ENCODE measurements around the gene PRSS8.
A peak's percentile ranks its signal among the peaks of the same experiment; 100 is the strongest.
"Not testable (repeated sequence)": the region's sequence is repeated elsewhere in the genome, so short reads cannot be mapped to it uniquely, and the experiment has no call there.

PRSS8 gene

GRCh38 chr16:31135535-31136286 lies at the start of gene PRSS8:
TSS of gene PRSS8 (minus strand) at chr16:31135727. CDS start at chr16:31135498, 229 bp downstream.
- TF ChIP-seq POLR2A (IDR thresholded peaks at IDR 0.05; ENCODE audit: low read depth, low read length), result no peak
- FAIRE-seq (no peak), DNase-seq (ENCODE audit: insufficient read length, low spot score) (no peak)

GRCh38 chr16:31184888-31185287 lies 49.4 kb upstream of the PRSS8 start:
- no peak for DNase-seq (ENCODE audit: insufficient read length, low spot score)
- TF ChIP-seq POLR2A (IDR thresholded peaks at IDR 0.05; ENCODE audit: low read depth, low read length), result no peak

GRCh38 chr16:31183432-31184428 lies 48.2 kb upstream of the PRSS8 start:
- DNase-seq (ENCODE audit: insufficient read length, low spot score), result no peak
- TF ChIP-seq POLR2A (IDR thresholded peaks at IDR 0.05; ENCODE audit: low read depth, low read length), result no peak
- FAIRE-seq, result no peak

More at GRCh38 chr16:31184888-31185287, 49.4 kb upstream of the PRSS8 start:
- FAIRE-seq, result no peak

GRCh38 chr16:31182391-31182790 lies 46.9 kb upstream of the PRSS8 start:
- DNase-seq (ENCODE audit: insufficient read length, low spot score), result no peak
- FAIRE-seq, result no peak
- TF ChIP-seq POLR2A (IDR thresholded peaks at IDR 0.05; ENCODE audit: low read depth, low read length), result no peak

- FAIRE-seq, result no peak
- no peak for TF ChIP-seq POLR2A (IDR thresholded peaks at IDR 0.05; ENCODE audit: low read depth, low read length)
- DNase-seq (ENCODE audit: insufficient read length, low spot score), result no peak
Observed at GRCh38 chr16:31181102-31181830, 45.7 kb upstream of the PRSS8 start.

GRCh38 chr16:31179747-31180459 lies 44.4 kb upstream of the PRSS8 start, which contains the start of gene FUS:
TSS of gene FUS (plus strand) at chr16:31180139. CDS start at chr16:31180215, 76 bp downstream.
- TF ChIP-seq POLR2A (IDR thresholded peaks at IDR 0.05; ENCODE audit: low read depth, low read length), result peak; percentile 100
- no peak for FAIRE-seq
- peak; percentile 93 for DNase-seq (ENCODE audit: insufficient read length, low spot score)

- FAIRE-seq (no peak), DNase-seq (ENCODE audit: insufficient read length, low spot score) (no peak)
- peak; percentile 74; the same call in 1 of the 2 replicates for TF ChIP-seq POLR2A (IDR thresholded peaks at IDR 0.05; ENCODE audit: low read depth, low read length)
Observed at GRCh38 chr16:31179219-31179746, 43.8 kb upstream of the PRSS8 start.

GRCh38 chr16:31177136-31177535 lies 41.6 kb upstream of the PRSS8 start:
- FAIRE-seq (peak; percentile 92), DNase-seq (ENCODE audit: insufficient read length, low spot score) (no peak)
- no peak for TF ChIP-seq POLR2A (IDR thresholded peaks at IDR 0.05; ENCODE audit: low read depth, low read length)

GRCh38 chr16:31170048-31170447 lies 34.5 kb upstream of the PRSS8 start:
- not testable (repeated sequence) for FAIRE-seq; DNase-seq (ENCODE audit: insufficient read length, low spot score)

- no peak for DNase-seq (ENCODE audit: insufficient read length, low spot score)
- TF ChIP-seq POLR2A (IDR thresholded peaks at IDR 0.05; ENCODE audit: low read depth, low read length), result no peak
- FAIRE-seq, result no peak
Observed at GRCh38 chr16:31168848-31169247, 33.3 kb upstream of the PRSS8 start.

GRCh38 chr16:31167315-31167714 lies 31.8 kb upstream of the PRSS8 start:
- TF ChIP-seq POLR2A (IDR thresholded peaks at IDR 0.05; ENCODE audit: low read depth, low read length), result no peak
- FAIRE-seq (no peak), DNase-seq (ENCODE audit: insufficient read length, low spot score) (no peak)

GRCh38 chr16:31157136-31157535 lies 21.6 kb upstream of the PRSS8 start:
- DNase-seq (ENCODE audit: insufficient read length, low spot score), result no peak
- no peak for TF ChIP-seq POLR2A (IDR thresholded peaks at IDR 0.05; ENCODE audit: low read depth, low read length)
- no peak for FAIRE-seq

GRCh38 chr16:31150976-31151375 lies 15.4 kb upstream of the PRSS8 start:
- DNase-seq (ENCODE audit: insufficient read length, low spot score); FAIRE-seq: not testable (repeated sequence)
